Stimulated activated memory B cell treated with anti-CD40 and anti-IgM and Interleukin-4, amounts not matched to agents 10 μg/mL and 1 μg/mL and 100 μg/mL, for 72 hours (primary cell): Measurements from ENCODE around the gene SLC48A1.

ENCODE experiments used
- ATAC-seq: fragments of 150-1000 bp; cut with Tn5 transposase; 2 replicates; pipeline ENCODE4 v1.10.0; 2021
- H3K27ac Mint-ChIP-seq: one replicate; pipeline ENCODE4 v1.8.0; 2022; ENCODE audit warnings: mild to moderate bottlenecking, mixed read lengths
- H3K27me3 Mint-ChIP-seq: one replicate; pipeline ENCODE4 v1.8.0; 2022; ENCODE audit warnings: mixed read lengths
- H3K36me3 Mint-ChIP-seq: one replicate; pipeline ENCODE4 v1.8.0; 2022; ENCODE audit warnings: mixed read lengths
- H3K4me1 Mint-ChIP-seq: one replicate; pipeline ENCODE4 v1.8.0; 2022; ENCODE audit warnings: mixed read lengths
- H3K4me3 Mint-ChIP-seq: one replicate; pipeline ENCODE4 v1.8.0; 2022; ENCODE audit warnings: mild to moderate bottlenecking, moderate library complexity, mixed read lengths
- H3K9me3 Mint-ChIP-seq: one replicate; pipeline ENCODE4 v1.8.0; 2022; ENCODE audit warnings: mixed read lengths

Gene SLC48A1

DNA sequence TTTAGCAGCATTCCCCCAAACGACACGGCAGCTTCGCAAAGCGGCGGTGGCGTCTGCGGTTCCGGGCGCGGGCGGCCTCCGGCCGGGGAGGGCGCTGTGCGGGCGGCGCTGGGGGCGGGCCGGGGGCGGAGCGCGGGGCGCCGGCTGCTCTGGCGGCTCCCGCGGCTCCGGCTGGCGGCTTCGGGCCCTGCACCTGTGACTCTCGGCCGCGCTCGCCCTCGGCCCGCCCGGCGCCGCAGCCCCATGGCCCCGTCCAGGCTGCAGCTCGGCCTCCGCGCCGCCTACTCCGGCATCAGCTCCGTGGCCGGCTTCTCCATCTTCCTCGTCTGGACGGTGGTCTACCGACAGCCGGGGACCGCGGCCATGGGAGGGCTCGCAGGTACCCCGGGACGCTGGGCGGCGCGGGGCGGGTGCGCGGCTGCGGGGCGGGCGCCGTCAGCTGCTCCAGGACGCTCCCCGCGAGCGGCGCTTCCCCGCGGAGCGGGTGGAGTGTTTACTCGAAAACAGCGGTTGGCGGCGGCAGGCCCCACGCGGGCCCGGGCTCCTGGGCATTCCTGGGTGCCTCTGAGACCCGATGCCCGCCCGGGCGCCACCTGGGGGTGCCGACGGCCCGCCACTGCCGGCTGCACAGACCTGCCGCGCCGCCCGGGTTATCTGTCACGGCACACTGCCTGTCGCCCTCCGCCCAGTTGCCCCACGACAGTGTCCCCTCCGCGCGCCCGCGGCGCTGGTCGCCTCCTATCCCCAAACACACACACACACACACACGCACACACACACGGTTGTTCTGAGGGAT, at the start of gene SLC48A1:
Gene SLC48A1 (plus strand): TSS at position 177 of the 796 bp plus-strand sequence. CDS start 67 bp downstream, at position 244.
- Mint-ChIP-seq H3K27ac (peak within 1 kb of the TSS; percentile 83), H3K36me3 (no peaks in the 10 kb centered on the region), H3K9me3 (no peaks in the 10 kb centered on the region), H3K4me1 (peaks cover 51% of the 10 kb centered on the region), H3K4me3 (peak within 1 kb of the TSS; percentile 85), H3K27me3 (no peaks in the 10 kb centered on the region)
- peak; percentile 89 for ATAC-seq

- Mint-ChIP-seq H3K4me1 (peaks cover 38% of the 10 kb centered on the region), H3K9me3 (no peaks in the 10 kb centered on the region), H3K4me3 (no peak within 1 kb of the TSS), H3K36me3 (peaks cover 39% of the 10 kb centered on the region), H3K27ac (peak within 1 kb of the TSS; percentile 50), H3K27me3 (no peaks in the 10 kb centered on the region)
- no peak for ATAC-seq
Measured at GRCh38 chr12:47725091-47725772, 47.8 kb upstream of the SLC48A1 start, which contains the start of gene ENDOU. Gene ENDOU (minus strand): TSS chr12:47725490. CDS start chr12:47725413, 77 bp downstream.

GRCh38 chr12:47725893-47726292, 47.1 kb upstream of the SLC48A1 start:
- Mint-ChIP-seq H3K27ac (peak overlapping the region; percentile 15), H3K27me3 (no peaks in the 10 kb centered on the region), H3K4me3 (no peak overlapping the region), H3K4me1 (peaks cover 38% of the 10 kb centered on the region), H3K9me3 (no peaks in the 10 kb centered on the region), H3K36me3 (peaks cover 36% of the 10 kb centered on the region)
- peak; percentile 71 for ATAC-seq

GRCh38 chr12:47729233-47729632, 43.8 kb upstream of the SLC48A1 start:
- no peak overlapping the region for H3K27ac Mint-ChIP-seq
- H3K36me3 Mint-ChIP-seq: peaks cover 11% of the 10 kb centered on the region
- no peak overlapping the region for H3K4me3 Mint-ChIP-seq
- H3K27me3 Mint-ChIP-seq: no peaks in the 10 kb centered on the region
- H3K4me1 Mint-ChIP-seq: peaks cover 31% of the 10 kb centered on the region
- no peaks in the 10 kb centered on the region for H3K9me3 Mint-ChIP-seq
- no peak for ATAC-seq

DNA sequence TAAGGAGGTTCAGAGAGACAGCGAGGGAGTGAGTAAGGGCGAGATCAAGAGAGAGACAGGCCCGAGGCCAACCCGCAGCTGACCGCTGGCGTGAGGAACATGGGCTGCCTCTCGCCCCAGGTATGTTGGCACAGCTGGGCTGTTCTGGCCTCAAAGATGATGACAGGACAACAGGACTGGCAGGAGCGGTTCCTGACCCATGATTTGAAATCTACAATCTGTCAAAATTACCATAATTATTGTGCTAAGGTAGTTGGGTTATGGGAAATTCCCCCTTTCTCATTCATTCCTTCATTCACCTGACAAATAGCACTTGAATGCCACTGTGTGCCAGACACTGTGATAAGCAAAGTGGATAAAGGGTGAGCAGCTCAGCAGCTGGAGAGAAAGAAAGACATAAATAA, 42.7 kb upstream of the SLC48A1 start:
- Mint-ChIP-seq H3K4me1 (peaks cover 20% of the 10 kb centered on the region), H3K4me3 (no peak overlapping the region), H3K9me3 (no peaks in the 10 kb centered on the region), H3K27me3 (no peaks in the 10 kb centered on the region), H3K36me3 (no peaks in the 10 kb centered on the region), H3K27ac (no peak overlapping the region)
- no peak for ATAC-seq

- no peaks in the 10 kb centered on the region for H3K27me3 Mint-ChIP-seq
- H3K4me1 Mint-ChIP-seq: peaks cover 6% of the 10 kb centered on the region
- no peak overlapping the region for H3K4me3 Mint-ChIP-seq
- ATAC-seq: no peak
- H3K9me3 Mint-ChIP-seq: no peaks in the 10 kb centered on the region
- no peak overlapping the region for H3K27ac Mint-ChIP-seq
- no peaks in the 10 kb centered on the region for H3K36me3 Mint-ChIP-seq
Measured at GRCh38 chr12:47731723-47732122, 41.3 kb upstream of the SLC48A1 start.

GRCh38 chr12:47732504-47732903, 40.5 kb upstream of the SLC48A1 start:
- no peaks in the 10 kb centered on the region for H3K9me3 Mint-ChIP-seq
- peaks cover 5% of the 10 kb centered on the region for H3K36me3 Mint-ChIP-seq
- H3K4me3 Mint-ChIP-seq: no peak overlapping the region
- no peaks in the 10 kb centered on the region for H3K4me1 Mint-ChIP-seq
- H3K27me3 Mint-ChIP-seq: no peaks in the 10 kb centered on the region
- no peak for ATAC-seq
- no peak overlapping the region for H3K27ac Mint-ChIP-seq

DNA sequence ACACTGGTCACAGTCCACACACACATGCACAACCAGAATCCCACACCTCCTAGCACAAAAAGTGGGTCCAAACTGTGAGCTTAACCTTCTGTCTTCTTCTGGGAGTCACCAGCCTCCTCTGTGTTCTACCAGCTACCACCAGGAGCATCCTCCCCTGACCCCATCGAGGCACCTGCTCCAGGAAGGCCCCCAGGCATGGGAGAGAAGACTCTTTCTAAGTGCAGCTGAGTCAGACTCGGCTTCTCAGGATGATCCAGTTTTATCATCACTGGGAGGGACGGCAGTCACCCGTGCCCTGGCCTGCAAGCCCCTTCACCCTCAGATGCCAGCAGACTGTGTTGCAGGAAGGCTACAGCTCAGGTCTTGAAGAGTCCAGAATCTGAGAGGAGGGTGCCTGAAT, 39.9 kb upstream of the SLC48A1 start:
- no peak for ATAC-seq
- no peak overlapping the region for H3K4me3 Mint-ChIP-seq
- no peaks in the 10 kb centered on the region for H3K27me3 Mint-ChIP-seq
- no peaks in the 10 kb centered on the region for H3K4me1 Mint-ChIP-seq
- H3K27ac Mint-ChIP-seq: no peak overlapping the region
- H3K9me3 Mint-ChIP-seq: no peaks in the 10 kb centered on the region
- peaks cover 5% of the 10 kb centered on the region for H3K36me3 Mint-ChIP-seq

DNA sequence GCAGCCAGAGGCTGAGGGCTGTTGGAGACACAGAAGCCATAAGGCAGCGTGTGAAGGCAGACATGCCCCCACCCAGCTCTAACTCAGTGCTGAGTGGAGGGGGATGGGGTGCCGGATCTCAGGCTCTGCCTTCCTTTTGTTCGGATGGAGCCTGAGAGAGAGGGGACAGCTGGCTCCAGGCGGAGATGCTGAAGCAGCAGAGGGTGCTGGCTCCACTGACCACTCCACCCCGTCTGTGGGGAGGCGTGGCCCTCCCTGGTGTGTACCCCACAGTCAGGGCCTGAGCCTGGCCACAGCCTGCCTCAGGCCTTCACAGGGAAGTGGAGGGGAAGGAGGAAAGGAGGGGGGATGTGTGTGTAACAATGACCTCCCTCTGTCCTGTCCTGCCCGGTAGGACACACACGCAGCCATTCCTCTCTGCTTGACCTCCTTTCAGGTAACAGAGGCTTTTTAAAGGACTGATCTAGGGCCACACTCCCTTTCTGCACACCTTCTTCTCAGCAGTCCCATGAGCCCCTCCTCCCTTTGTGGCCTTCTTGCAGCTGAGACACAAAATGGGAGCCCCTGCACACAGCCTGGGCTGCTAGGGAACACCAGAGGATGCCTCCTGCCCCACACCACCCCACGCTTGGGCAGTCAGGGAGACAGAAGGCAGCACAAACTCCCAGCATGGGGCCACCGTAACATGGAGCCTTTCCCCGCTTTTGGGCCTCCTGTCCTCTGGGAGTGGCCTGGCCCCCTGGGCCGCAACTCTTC, 38.1 kb upstream of the SLC48A1 start:
- H3K9me3 Mint-ChIP-seq: no peaks in the 10 kb centered on the region
- peak overlapping the region; percentile 38 for H3K27ac Mint-ChIP-seq
- peaks cover 14% of the 10 kb centered on the region for H3K4me1 Mint-ChIP-seq
- no peaks in the 10 kb centered on the region for H3K27me3 Mint-ChIP-seq
- peak; percentile 13 for ATAC-seq
- no peak overlapping the region for H3K4me3 Mint-ChIP-seq
- H3K36me3 Mint-ChIP-seq: peaks cover 5% of the 10 kb centered on the region

GRCh38 chr12:47735649-47736048, 37.4 kb upstream of the SLC48A1 start:
- peaks cover 22% of the 10 kb centered on the region for H3K4me1 Mint-ChIP-seq
- no peaks in the 10 kb centered on the region for H3K9me3 Mint-ChIP-seq
- no peaks in the 10 kb centered on the region for H3K27me3 Mint-ChIP-seq
- no peak for ATAC-seq
- peak overlapping the region; percentile 36 for H3K27ac Mint-ChIP-seq
- H3K4me3 Mint-ChIP-seq: no peak overlapping the region
- H3K36me3 Mint-ChIP-seq: peaks cover 5% of the 10 kb centered on the region

DNA sequence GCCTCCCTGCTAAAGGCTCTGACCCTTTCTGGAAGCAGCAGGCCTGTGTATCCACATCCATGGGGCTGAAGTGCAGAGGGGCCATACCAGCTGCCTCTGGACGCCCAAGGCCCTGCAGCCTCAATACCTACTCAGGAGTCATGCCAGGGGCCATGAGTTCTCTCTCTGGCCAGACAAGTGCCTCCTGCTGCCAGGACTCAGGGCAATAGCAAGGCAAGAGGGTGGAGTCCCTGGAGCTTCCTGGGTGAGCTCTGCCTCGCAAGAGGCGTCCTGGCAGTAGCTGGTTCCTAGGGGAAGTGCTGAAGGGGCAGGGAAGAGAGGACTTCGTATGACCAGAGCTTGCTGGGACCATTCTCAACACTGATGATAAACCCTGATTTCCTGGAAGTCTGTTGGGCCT, 36.8 kb upstream of the SLC48A1 start:
- no peaks in the 10 kb centered on the region for H3K9me3 Mint-ChIP-seq
- H3K4me3 Mint-ChIP-seq: no peak overlapping the region
- peaks cover 27% of the 10 kb centered on the region for H3K4me1 Mint-ChIP-seq
- no peaks in the 10 kb centered on the region for H3K27me3 Mint-ChIP-seq
- H3K36me3 Mint-ChIP-seq: peaks cover 5% of the 10 kb centered on the region
- ATAC-seq: no peak
- peak overlapping the region; percentile 36 for H3K27ac Mint-ChIP-seq

- no peak for ATAC-seq
- no peak overlapping the region for H3K4me3 Mint-ChIP-seq
- no peak overlapping the region for H3K27ac Mint-ChIP-seq
- H3K9me3 Mint-ChIP-seq: no peaks in the 10 kb centered on the region
- H3K4me1 Mint-ChIP-seq: peaks cover 32% of the 10 kb centered on the region
- no peaks in the 10 kb centered on the region for H3K27me3 Mint-ChIP-seq
- H3K36me3 Mint-ChIP-seq: peaks cover 5% of the 10 kb centered on the region
Measured at GRCh38 chr12:47736877-47737676, 36.0 kb upstream of the SLC48A1 start.

DNA sequence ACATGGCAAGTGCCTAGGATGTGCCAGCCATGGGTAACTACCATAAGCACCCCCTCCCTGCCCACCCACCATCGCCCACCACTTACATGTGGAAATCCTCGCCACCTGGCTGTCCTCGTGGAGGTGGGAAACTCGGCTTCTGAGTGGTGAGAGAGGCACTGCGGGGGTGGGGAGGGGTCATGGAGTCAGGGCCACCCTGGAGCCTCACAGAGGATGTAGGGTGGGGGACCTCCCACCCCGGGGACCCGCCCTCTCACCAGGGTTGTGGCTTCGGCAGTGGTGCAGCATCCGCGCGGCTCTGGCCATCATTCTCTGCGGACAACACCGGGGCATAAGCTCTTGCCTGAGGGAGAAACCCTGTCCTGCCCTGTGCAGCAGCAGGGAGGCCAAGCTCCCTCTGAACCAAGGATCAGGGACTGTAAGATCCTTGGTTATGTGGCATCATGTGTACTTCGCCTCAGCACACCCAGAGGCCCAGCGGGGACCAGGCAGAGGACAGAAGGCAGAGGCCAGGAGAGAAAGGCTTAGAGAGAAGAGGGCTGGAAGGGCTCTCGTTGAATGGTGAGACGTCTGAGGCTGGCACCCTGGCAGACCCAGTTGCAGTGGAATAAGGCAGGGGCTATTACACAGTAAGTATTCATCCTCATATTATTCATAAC, 35.0 kb upstream of the SLC48A1 start:
- H3K27me3 Mint-ChIP-seq: no peaks in the 10 kb centered on the region
- H3K4me1 Mint-ChIP-seq: peaks cover 38% of the 10 kb centered on the region
- no peak overlapping the region for H3K27ac Mint-ChIP-seq

GRCh38 chr12:47739297-47739696, 33.7 kb upstream of the SLC48A1 start:
- H3K9me3 Mint-ChIP-seq: no peaks in the 10 kb centered on the region
- H3K27me3 Mint-ChIP-seq: no peaks in the 10 kb centered on the region
- H3K4me1 Mint-ChIP-seq: peaks cover 48% of the 10 kb centered on the region
- H3K27ac Mint-ChIP-seq: peak overlapping the region; percentile 81
- H3K36me3 Mint-ChIP-seq: peaks cover 5% of the 10 kb centered on the region
- no peak for ATAC-seq
- no peak overlapping the region for H3K4me3 Mint-ChIP-seq

More for the DNA sequence above, 35.0 kb upstream of the SLC48A1 start:
- no peak for ATAC-seq
- Mint-ChIP-seq H3K4me3 (no peak overlapping the region), H3K9me3 (no peaks in the 10 kb centered on the region), H3K36me3 (peaks cover 5% of the 10 kb centered on the region)
